ENCODE measurements around the gene APP. TPM values are rescaled to one million over a fixed set of nuclear protein-coding genes. Genes with fewer than 3 reads are reported as not detected.
A peak's percentile ranks its signal among the peaks of the same experiment; 100 is the strongest.

The APP gene
- total and polyA plus RNA-seq, 2 of the 13 experiments (the other 11 are each of a cell fraction or from before 2014, with no cell fraction given), result 70.6 to 262 TPM

DNA sequence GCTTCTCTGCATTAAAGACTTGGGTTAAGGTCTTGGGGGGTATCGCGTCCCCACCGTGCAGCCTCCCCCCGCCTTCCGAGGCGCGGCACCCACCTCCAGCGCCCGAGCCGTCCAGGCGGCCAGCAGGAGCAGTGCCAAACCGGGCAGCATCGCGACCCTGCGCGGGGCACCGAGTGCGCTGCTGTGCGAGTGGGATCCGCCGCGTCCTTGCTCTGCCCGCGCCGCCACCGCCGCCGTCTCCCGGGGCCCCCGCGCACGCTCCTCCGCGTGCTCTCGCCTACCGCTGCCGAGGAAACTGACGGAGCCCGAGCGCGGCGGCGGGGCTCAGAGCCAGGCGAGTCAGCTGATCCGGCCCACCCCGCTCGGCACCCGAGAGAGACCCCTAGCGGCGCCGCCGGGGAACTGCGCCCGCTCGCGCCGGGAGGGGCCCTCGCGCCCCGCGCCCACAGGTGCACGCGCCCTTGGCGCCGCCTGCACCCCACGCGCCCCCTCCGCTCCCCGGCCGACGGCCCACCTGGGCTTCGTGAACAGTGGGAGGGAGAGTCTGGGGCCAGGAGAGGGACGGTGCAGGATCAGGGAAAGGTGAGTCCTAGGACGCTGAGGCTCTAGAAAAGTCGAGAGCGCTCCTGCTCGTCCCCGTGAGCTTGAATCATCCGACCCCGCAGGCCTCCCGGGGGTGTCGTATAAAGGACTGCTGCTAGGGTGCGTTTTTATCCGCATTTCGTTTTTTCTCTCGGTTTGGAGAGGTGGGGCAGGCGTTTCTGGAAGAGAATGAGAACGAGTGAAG lies at the start of gene APP (continued):
- TF ChIP-seq, protein P1, sequence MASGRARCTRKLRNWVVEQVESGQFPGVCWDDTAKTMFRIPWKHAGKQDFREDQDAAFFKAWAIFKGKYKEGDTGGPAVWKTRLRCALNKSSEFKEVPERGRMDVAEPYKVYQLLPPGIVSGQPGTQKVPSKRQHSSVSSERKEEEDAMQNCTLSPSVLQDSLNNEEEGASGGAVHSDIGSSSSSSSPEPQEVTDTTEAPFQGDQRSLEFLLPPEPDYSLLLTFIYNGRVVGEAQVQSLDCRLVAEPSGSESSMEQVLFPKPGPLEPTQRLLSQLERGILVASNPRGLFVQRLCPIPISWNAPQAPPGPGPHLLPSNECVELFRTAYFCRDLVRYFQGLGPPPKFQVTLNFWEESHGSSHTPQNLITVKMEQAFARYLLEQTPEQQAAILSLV (CRISPR knock-in tag; IDR thresholded peaks at IDR 0.05; ENCODE audit: borderline replicate concordance), result peak; percentile 93
- TF ChIP-seq JDP2 (CRISPR knock-in tag; IDR thresholded peaks at IDR 0.05; ENCODE audit: borderline replicate concordance), result no peak
- no peak for TF ChIP-seq ZNF350 (CRISPR knock-in tag; IDR thresholded peaks at IDR 0.05; ENCODE audit: borderline replicate concordance, low read depth)
- TF ChIP-seq BRD4 (CRISPR knock-in tag; IDR thresholded peaks at IDR 0.05), result no peak
- TF ChIP-seq FOXC1 (CRISPR knock-in tag; IDR thresholded peaks at IDR 0.05; ENCODE audit: borderline replicate concordance), result no peak; the same call in 1 of the 2 replicates
- TF ChIP-seq HDAC6 (IDR thresholded peaks at IDR 0.05; ENCODE audit: low read depth, low read length), result no peak
- TF ChIP-seq MTF1 (CRISPR knock-in tag; IDR thresholded peaks at IDR 0.05), result peak; percentile 32; the same call in 1 of the 2 replicates
- peak; percentile 72 for TF ChIP-seq TBX2 (CRISPR knock-in tag; IDR thresholded peaks at IDR 0.05; ENCODE audit: borderline replicate concordance)
- TF ChIP-seq SMARCC2 (IDR thresholded peaks at IDR 0.05), result no peak
- TF ChIP-seq, protein P2, sequence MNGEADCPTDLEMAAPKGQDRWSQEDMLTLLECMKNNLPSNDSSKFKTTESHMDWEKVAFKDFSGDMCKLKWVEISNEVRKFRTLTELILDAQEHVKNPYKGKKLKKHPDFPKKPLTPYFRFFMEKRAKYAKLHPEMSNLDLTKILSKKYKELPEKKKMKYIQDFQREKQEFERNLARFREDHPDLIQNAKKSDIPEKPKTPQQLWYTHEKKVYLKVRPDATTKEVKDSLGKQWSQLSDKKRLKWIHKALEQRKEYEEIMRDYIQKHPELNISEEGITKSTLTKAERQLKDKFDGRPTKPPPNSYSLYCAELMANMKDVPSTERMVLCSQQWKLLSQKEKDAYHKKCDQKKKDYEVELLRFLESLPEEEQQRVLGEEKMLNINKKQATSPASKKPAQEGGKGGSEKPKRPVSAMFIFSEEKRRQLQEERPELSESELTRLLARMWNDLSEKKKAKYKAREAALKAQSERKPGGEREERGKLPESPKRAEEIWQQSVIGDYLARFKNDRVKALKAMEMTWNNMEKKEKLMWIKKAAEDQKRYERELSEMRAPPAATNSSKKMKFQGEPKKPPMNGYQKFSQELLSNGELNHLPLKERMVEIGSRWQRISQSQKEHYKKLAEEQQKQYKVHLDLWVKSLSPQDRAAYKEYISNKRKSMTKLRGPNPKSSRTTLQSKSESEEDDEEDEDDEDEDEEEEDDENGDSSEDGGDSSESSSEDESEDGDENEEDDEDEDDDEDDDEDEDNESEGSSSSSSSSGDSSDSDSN (CRISPR knock-in tag; IDR thresholded peaks at IDR 0.05), result peak; percentile 84
- TF ChIP-seq KDM2A (CRISPR knock-in tag; IDR thresholded peaks at IDR 0.05; ENCODE audit: borderline replicate concordance, low read depth), result peak; percentile 79; the same call in 1 of the 2 replicates
- TF ChIP-seq, protein P3, sequence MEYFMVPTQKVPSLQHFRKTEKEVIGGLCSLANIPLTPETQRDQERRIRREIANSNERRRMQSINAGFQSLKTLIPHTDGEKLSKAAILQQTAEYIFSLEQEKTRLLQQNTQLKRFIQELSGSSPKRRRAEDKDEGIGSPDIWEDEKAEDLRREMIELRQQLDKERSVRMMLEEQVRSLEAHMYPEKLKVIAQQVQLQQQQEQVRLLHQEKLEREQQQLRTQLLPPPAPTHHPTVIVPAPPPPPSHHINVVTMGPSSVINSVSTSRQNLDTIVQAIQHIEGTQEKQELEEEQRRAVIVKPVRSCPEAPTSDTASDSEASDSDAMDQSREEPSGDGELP (IDR thresholded peaks at IDR 0.05; ENCODE audit: borderline replicate concordance, low read depth), result peak; percentile 97
- peak; percentile 75 for TF ChIP-seq YEATS4 (CRISPR knock-in tag; IDR thresholded peaks at IDR 0.05; ENCODE audit: borderline replicate concordance)
- peak; percentile 77; the same call in 1 of the 2 replicates for TF ChIP-seq ZNF724P (CRISPR knock-in tag; IDR thresholded peaks at IDR 0.05; ENCODE audit: borderline replicate concordance)
- TF ChIP-seq, protein P4, sequence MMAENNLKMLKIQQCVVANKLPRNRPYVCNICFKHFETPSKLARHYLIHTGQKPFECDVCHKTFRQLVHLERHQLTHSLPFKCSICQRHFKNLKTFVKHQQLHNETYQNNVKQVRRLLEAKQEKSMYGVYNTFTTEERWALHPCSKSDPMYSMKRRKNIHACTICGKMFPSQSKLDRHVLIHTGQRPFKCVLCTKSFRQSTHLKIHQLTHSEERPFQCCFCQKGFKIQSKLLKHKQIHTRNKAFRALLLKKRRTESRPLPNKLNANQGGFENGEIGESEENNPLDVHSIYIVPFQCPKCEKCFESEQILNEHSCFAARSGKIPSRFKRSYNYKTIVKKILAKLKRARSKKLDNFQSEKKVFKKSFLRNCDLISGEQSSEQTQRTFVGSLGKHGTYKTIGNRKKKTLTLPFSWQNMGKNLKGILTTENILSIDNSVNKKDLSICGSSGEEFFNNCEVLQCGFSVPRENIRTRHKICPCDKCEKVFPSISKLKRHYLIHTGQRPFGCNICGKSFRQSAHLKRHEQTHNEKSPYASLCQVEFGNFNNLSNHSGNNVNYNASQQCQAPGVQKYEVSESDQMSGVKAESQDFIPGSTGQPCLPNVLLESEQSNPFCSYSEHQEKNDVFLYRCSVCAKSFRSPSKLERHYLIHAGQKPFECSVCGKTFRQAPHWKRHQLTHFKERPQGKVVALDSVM (CRISPR knock-in tag; IDR thresholded peaks at IDR 0.05), result 0 out of 2 replicates have a peak, but pooled peaks have one; percentile 38
- TF ChIP-seq, protein P5, sequence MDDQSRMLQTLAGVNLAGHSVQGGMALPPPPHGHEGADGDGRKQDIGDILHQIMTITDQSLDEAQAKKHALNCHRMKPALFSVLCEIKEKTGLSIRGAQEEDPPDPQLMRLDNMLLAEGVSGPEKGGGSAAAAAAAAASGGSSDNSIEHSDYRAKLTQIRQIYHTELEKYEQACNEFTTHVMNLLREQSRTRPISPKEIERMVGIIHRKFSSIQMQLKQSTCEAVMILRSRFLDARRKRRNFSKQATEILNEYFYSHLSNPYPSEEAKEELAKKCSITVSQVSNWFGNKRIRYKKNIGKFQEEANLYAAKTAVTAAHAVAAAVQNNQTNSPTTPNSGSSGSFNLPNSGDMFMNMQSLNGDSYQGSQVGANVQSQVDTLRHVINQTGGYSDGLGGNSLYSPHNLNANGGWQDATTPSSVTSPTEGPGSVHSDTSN (CRISPR knock-in tag; IDR thresholded peaks at IDR 0.05; ENCODE audit: borderline replicate concordance), result no peak
- TF ChIP-seq ZNF20 (CRISPR knock-in tag; IDR thresholded peaks at IDR 0.05), result no peak
- TF ChIP-seq ZNF451 (CRISPR knock-in tag; IDR thresholded peaks at IDR 0.05), result peak; percentile 60; the same call in 1 of the 2 replicates
- TF ChIP-seq SOX13 (IDR thresholded peaks at IDR 0.05), result no peak
- TF ChIP-seq SOX13 (CRISPR knock-in tag; conservative IDR thresholded peaks at IDR 0.05 in 1 of 2, IDR thresholded peaks at IDR 0.05 in 1 of 2), result peak in 1 of 2 experiments; percentile 14; a peak in 1 of 4 replicates
- TF ChIP-seq EHMT2 (IDR thresholded peaks at IDR 0.05; ENCODE audit: borderline replicate concordance, low read depth, low read length), result no peak

Measured in HepG2 (cell line).